HCT116 (cell line): ENCODE measurements around the gene PEX11A. TPM values are rescaled to one million over a fixed set of nuclear protein-coding genes. Genes with fewer than 3 reads are reported as not detected.

Experiments
- ATAC-seq: fragments of 200-7000 bp; cut with Tn5 transposase; 2 replicates; pipeline ENCODE4 v1.9.1; 2020; ENCODE audit warnings: mild to moderate bottlenecking, moderate library complexity
- BruUV-seq: library from RNA; stranded (reverse); fragments of 400-500 nt; replicated peaks from 2 replicates; lab custom pipeline; 2021; lab: Mats Ljungman, UMichigan
- CTCF ChIA-PET: fragments of 300-600 bp; sonication (Branson Sonifier 250); formaldehyde crosslinking; loops from one replicate; lab custom pipeline; 2021; ENCODE audit warnings: antibody characterized with exemption; lab: Charles Lee
- POLR2A ChIA-PET: fragments of 300-600, 350-600 bp; sonication (Branson Sonifier 250); formaldehyde crosslinking; loops from one replicate; lab custom pipeline; 2021; ENCODE audit warnings: antibody characterized with exemption; lab: Charles Lee
- RAD21 ChIA-PET, 2 experiments: fragments of 300-600 bp; sonication (Branson Sonifier 250); formaldehyde crosslinking; loops; one replicate each; lab custom pipeline; 2023; ENCODE audit warnings: low total read pairs in 2 of 2; ENCODE audit not compliant: uncharacterized antibody in 2 of 2, unreplicated experiment in 2 of 2, low non-redundant PET in 1 of 2; lab: Charles Lee
- DNase-seq: peaks from one replicate; pipeline ENCODE4 v3.0.0-alpha.2; 2010; ENCODE audit warnings: low read depth, low spot score
- H2AFZ ChIP-seq: fragments of 200-600 bp; shearing (Covaris generic), sonication (generic); 2 replicates; pipeline ENCODE4 v1.6.1; 2017; ENCODE audit warnings: low read depth, mixed run types, mixed read lengths, antibody characterized with exemption, low read length; ENCODE audit not compliant: poor library complexity, severe bottlenecking
- H3K27ac ChIP-seq: 2 replicates; pipeline ENCODE4 v1.5.1; 2012; ENCODE audit warnings: low read depth, low read length
- H3K27me3 ChIP-seq: fragments of 200-600 bp; sonication (generic); 2 replicates; pipeline ENCODE4 v1.6.1; 2016; ENCODE audit warnings: mixed run types, low read length, mixed read lengths; ENCODE audit not compliant: insufficient read depth
- H3K36me3 ChIP-seq, 2 experiments: fragments of 200-500 bp in 1 of 2; fragments of 200-600 bp in 1 of 2; sonication (Bioruptor generic) in 1 of 2; sonication (generic) in 1 of 2; 2 replicates each; pipeline versions ENCODE4 v1.5.1 to v1.6.1; 2014 to 2016; ENCODE audit warnings: low read length in 2 of 2, inconsistent platforms in 1 of 2, mixed read lengths in 1 of 2, mixed run types in 1 of 2; ENCODE audit not compliant: insufficient read depth in 2 of 2, control insufficient read depth in 1 of 2
- H3K4me1 ChIP-seq, 2 experiments: fragments of 200-600 bp in 1 of 2; sonication (generic) in 1 of 2; 2 replicates each; pipeline versions ENCODE4 v1.5.1 to v1.6.1; 2012 to 2017; ENCODE audit warnings: low read length in 2 of 2, inconsistent platforms in 1 of 2, mild to moderate bottlenecking in 1 of 2, mixed read lengths in 1 of 2, mixed run types in 1 of 2, moderate library complexity in 1 of 2; ENCODE audit not compliant: insufficient read depth in 2 of 2, control insufficient read depth in 1 of 2
- H3K4me2 ChIP-seq: fragments of 200-600 bp; sonication (generic); 2 replicates; pipeline ENCODE4 v1.6.1; 2017; ENCODE audit warnings: mixed run types, low read length, mixed read lengths
- H3K4me3 ChIP-seq, 2 experiments: fragments of 200-600 bp in 1 of 2; sonication (generic) in 1 of 2; replicated peaks in 1 of 2; 2 replicates each; pipeline ENCODE4 v1.5.1; 2011 to 2016; ENCODE audit warnings: low read length in 2 of 2, control low read depth in 1 of 2, low read depth in 1 of 2, mild to moderate bottlenecking in 1 of 2, mixed read lengths in 1 of 2, mixed run types in 1 of 2
- H3K79me2 ChIP-seq: fragments of 200-600 bp; sonication (generic); 2 replicates; pipeline ENCODE4 v1.6.1; 2017; ENCODE audit warnings: mild to moderate bottlenecking, mixed run types, low read length, moderate library complexity, mixed read lengths; ENCODE audit not compliant: insufficient read depth
- H3K9ac ChIP-seq: fragments of 200-600 bp; sonication (generic); 2 replicates; pipeline ENCODE4 v1.6.1; 2016; ENCODE audit warnings: low read length, mixed read lengths
- H3K9me2 ChIP-seq: fragments of 200-600 bp; sonication (generic), shearing (Covaris generic); 2 replicates; pipeline ENCODE4 v1.6.1; 2017; ENCODE audit warnings: mixed run types, mild to moderate bottlenecking, moderate library complexity; ENCODE audit not compliant: insufficient read depth
- H3K9me3 ChIP-seq, 2 experiments: fragments of 200-500 bp in 1 of 2; fragments of 200-600 bp in 1 of 2; sonication (Bioruptor generic) in 1 of 2; sonication (generic) in 1 of 2; 2 replicates each; pipeline ENCODE4 v1.6.1; 2014 to 2017; ENCODE audit warnings: low read length in 2 of 2, mixed read lengths in 2 of 2, inconsistent platforms in 1 of 2, low read depth in 1 of 2, mild to moderate bottlenecking in 1 of 2, mixed run types in 1 of 2, moderate library complexity in 1 of 2; ENCODE audit not compliant: control insufficient read depth in 1 of 2, insufficient read depth in 1 of 2
- H4K20me1 ChIP-seq: fragments of 200-600 bp; sonication (generic), shearing (Covaris generic); 2 replicates; pipeline ENCODE4 v1.6.1; 2017; ENCODE audit warnings: mixed run types, mild to moderate bottlenecking, moderate library complexity; ENCODE audit not compliant: insufficient read depth
- ATF3 ChIP-seq: IDR thresholded peaks from 2 replicates; pipeline ENCODE4 v1.6.1; 2012
- CBX3 ChIP-seq: IDR thresholded peaks from 2 replicates; pipeline ENCODE4 v1.6.1; 2012; ENCODE audit warnings: low read depth
- CTCF ChIP-seq, 3 experiments: fragments of 200-600 bp in 1 of 3; sonication (generic) in 1 of 3; IDR thresholded peaks in 2 of 3; conservative IDR thresholded peaks in 1 of 3; 2 replicates each; pipeline ENCODE4 v1.5.1; 2012 to 2017; ENCODE audit warnings: low read depth in 2 of 3, low read length in 2 of 3, antibody characterized with exemption in 1 of 3, borderline replicate concordance in 1 of 3, control low read depth in 1 of 3, mild to moderate bottlenecking in 1 of 3, mixed read lengths in 1 of 3, mixed run types in 1 of 3, moderate library complexity in 1 of 3; ENCODE audit not compliant: insufficient read depth in 1 of 3
- EGR1 ChIP-seq: IDR thresholded peaks from 2 replicates; pipeline ENCODE4 v1.6.1; 2012; ENCODE audit warnings: low read depth
- EZH2 ChIP-seq: fragments of 200-600 bp; sonication (generic); IDR thresholded peaks from 2 replicates; pipeline ENCODE4 v1.6.1; 2017; ENCODE audit warnings: antibody characterized with exemption, mixed run types
- EZH2phosphoT487 ChIP-seq: fragments of 200-600 bp; IDR thresholded peaks from 2 replicates; pipeline ENCODE4 v1.6.1; 2018; ENCODE audit warnings: antibody characterized with exemption, borderline replicate concordance
- POLR2A ChIP-seq: IDR thresholded peaks from 2 replicates; pipeline ENCODE4 v1.7.0; 2011; ENCODE audit warnings: borderline replicate concordance; ENCODE audit not compliant: insufficient read depth, insufficient read length; ENCODE audit errors: extremely low read depth
- REST ChIP-seq: IDR thresholded peaks from 2 replicates; pipeline ENCODE4 v1.6.1; 2012; ENCODE audit warnings: low read depth
- SIN3A ChIP-seq: IDR thresholded peaks from 2 replicates; pipeline ENCODE4 v1.6.1; 2012; ENCODE audit warnings: low read depth
- SP1 ChIP-seq: IDR thresholded peaks from 2 replicates; pipeline ENCODE4 v1.6.1; 2012; ENCODE audit warnings: low read depth
- SRF ChIP-seq: IDR thresholded peaks from 2 replicates; pipeline ENCODE4 v1.6.1; 2012; ENCODE audit warnings: low read depth
- TCF7L2 ChIP-seq: IDR thresholded peaks from 2 replicates; pipeline ENCODE4 v1.7.0; 2011; ENCODE audit warnings: borderline replicate concordance, inconsistent platforms; ENCODE audit not compliant: insufficient read depth, insufficient read length; ENCODE audit errors: extremely low read depth
- ZBTB33 ChIP-seq: IDR thresholded peaks from 2 replicates; pipeline ENCODE4 v1.6.1; 2011; ENCODE audit warnings: mild to moderate bottlenecking, low read length, moderate library complexity; ENCODE audit not compliant: insufficient replicate concordance; ENCODE audit errors: extremely low read depth
- ZFX ChIP-seq: fragments of 450-650 bp; IDR thresholded peaks from 2 replicates; pipeline ENCODE4 v1.6.1; 2017
- ZNF274 ChIP-seq: fragments of 200-500 bp; sonication (Bioruptor generic); IDR thresholded peaks from 2 replicates; pipeline ENCODE4 v1.6.1; 2014; ENCODE audit warnings: mild to moderate bottlenecking, low read depth, low read length, inconsistent platforms
- intact Hi-C: fragments of 100-400 bp; cut with micrococcal nuclease; formaldehyde crosslinking; loops from 2 replicates; pipeline ENCODE4 v1.10.0; 2022
- total RNA-seq: library from RNA; stranded (reverse); gene quantifications from one replicate; pipeline ENCODE4 v1.2.1, GENCODE V29; 2021; ENCODE audit not compliant: unreplicated experiment

The PEX11A gene
- total RNA-seq, 1 experiment from 2014 or later, result 7.1 TPM

- Histone ChIP-seq H3K9ac (no peak overlapping the region), H3K27ac (no peak overlapping the region), H3K36me3 (no peaks in the 10 kb centered on the region), H3K9me2 (no peaks in the 10 kb centered on the region), H4K20me1 (no peaks in the 10 kb centered on the region), H3K9me3 (peaks cover 0 to 4% of the 10 kb centered on the region in 2 experiments; a peak in 1 of 4 replicates), H3K79me2 (no peaks in the 10 kb centered on the region), H2AFZ (no peak overlapping the region), H3K4me2 (no peak overlapping the region), H3K27me3 (no peaks in the 10 kb centered on the region), H3K4me1 (no peaks in the 10 kb centered on the region), H3K4me3 (no peak overlapping the region)
- no peak for TF ChIP-seq SRF
- no peak for TF ChIP-seq SIN3A
- TF ChIP-seq ZFX, result no peak
- TF ChIP-seq POLR2A, result no peak
- no peak for TF ChIP-seq EZH2
- no peak for TF ChIP-seq SP1
- TF ChIP-seq TCF7L2, result no peak
- no peak for TF ChIP-seq CBX3
- no peak for TF ChIP-seq REST
- TF ChIP-seq CTCF (IDR thresholded peaks at IDR 0.05 in 2 of 3, conservative IDR thresholded peaks at IDR 0.05 in 1 of 3; ENCODE audit: borderline replicate concordance in 1 of 3, insufficient read depth in 1 of 3, low read depth in 2 of 3, low read length in 2 of 3), result no peak
- TF ChIP-seq EGR1, result no peak
- no peak for TF ChIP-seq ZNF274
- TF ChIP-seq ZBTB33, result no peak
- TF ChIP-seq ATF3, result no peak
- no peak for TF ChIP-seq EZH2phosphoT487
- ChIA-PET RAD21 (no interaction called here), POLR2A (no interaction called here), CTCF (no interaction called here)
- DNase-seq, result no peak
- intact Hi-C loops, result no loop called here
- no TSS peak for BruUV-seq
- no peak for ATAC-seq
These were observed 34.1 kb upstream of the PEX11A start for GRCh38 chr15:89724621-89725020.
